Left renal pelvis (tissue), 4 donors: Measurements from ENCODE around the gene ANKS1B. TPM values are rescaled to one million over a fixed set of nuclear protein-coding genes. Genes with fewer than 3 reads are reported as not detected.

Experiments used
- DNase-seq, 4 donors: peaks; one replicate each; pipeline ENCODE4 v3.0.0-alpha.2; 2013; ENCODE audit warnings: low read depth in 4 of 4, low spot score in 3 of 4
- polyA plus RNA-seq, 4 donors: library from polyadenylated mRNA; unstranded; fragments of 120-200 nt; gene quantifications; one replicate each; pipeline ENCODE4 v1.2.1, GENCODE V29; 2013; ENCODE audit not compliant: insufficient read length in 4 of 4

Gene ANKS1B
- polyA plus RNA-seq, 4 donors = 3.7 to 6.3 (median 4.7) TPM

GRCh38 chr12:98918176-98918863 lies 1066.4 kb downstream of the ANKS1B start:
- no peak for DNase-seq

- no peak for DNase-seq
Observed at GRCh38 chr12:98916106-98916505, 1068.6 kb downstream of the ANKS1B start.

GRCh38 chr12:98912401-98912974 lies 1072.2 kb downstream of the ANKS1B start:
- DNase-seq = no peak

GRCh38 chr12:98911396-98911795 lies 1073.3 kb downstream of the ANKS1B start:
- DNase-seq = no peak

DNA sequence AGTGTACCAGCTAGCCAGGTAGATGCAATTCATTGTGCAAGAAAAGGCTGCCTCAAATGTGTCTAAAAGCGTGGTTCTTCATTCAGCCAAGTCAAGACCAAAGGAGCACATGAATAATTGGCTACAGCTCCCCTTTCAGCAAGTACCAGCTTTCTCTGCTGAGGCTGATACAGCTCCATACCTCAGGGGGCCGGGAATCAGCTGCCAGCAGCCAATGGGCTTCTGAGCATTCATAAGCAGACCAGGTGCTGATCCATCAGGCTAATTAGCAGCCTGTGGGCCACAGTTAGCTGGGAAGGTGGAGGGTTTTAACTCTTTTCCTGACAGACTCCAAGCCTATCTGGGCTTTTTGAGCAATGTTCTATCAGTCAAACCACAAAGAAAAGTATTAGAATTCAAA lies 1075.0 kb downstream of the ANKS1B start:
- DNase-seq = no peak

DNA sequence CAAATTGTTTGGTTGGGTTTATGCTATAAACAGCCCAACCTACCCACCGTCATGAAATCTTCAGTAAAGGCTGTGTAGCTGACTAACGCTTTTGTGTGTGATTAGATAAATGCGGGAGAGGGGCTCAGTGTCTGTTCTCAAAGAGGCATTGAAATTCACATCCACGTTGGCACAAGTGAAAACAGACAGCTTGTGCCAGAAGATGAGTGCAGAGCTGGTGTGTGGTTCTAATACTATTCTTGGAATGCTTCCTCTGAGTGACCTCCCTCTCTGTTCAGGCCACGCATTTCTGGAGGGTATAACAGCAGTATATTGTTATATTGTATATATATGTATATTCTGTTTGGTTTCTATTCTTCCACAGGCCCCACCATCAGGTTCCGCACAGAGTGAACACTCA lies 1075.9 kb downstream of the ANKS1B start:
- no peak for DNase-seq

DNA sequence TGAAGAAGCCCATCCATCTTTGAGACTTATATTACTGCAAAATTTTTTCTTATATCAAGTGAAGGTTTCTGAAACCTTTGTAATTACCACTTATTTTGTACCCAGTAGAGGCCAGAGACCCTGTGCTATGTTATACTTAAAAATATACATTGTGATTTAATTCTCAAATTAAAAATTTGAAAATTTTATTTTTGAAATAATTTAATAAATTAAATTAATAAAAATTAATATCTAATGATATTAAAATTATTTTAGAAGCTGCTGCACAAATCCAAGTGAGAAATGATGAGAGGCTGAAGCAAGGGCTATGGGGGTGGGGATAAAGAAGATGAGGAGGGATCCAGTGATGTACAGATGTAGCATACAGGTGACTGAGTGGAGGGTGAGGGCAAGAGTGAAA lies 1080.9 kb downstream of the ANKS1B start:
- DNase-seq = no peak

DNA sequence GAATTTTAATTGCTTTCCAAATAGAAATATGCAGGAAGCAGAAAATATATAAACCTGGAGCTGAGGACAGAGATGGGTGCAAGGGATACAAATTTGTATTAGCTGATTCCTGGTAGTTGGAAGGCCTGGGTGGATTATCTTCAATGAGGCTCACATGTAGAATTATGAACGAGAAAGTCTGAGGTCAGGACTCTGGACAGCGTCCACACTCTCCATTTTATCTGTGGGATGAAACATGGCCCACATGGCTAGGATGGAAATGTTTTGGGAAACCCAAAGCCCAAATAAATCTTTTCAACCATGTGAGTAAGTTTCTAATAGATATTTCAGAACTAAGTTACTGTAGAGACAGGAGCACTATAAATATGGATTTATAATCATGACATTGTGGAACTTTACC lies 1083.5 kb downstream of the ANKS1B start:
- no peak for DNase-seq

DNA sequence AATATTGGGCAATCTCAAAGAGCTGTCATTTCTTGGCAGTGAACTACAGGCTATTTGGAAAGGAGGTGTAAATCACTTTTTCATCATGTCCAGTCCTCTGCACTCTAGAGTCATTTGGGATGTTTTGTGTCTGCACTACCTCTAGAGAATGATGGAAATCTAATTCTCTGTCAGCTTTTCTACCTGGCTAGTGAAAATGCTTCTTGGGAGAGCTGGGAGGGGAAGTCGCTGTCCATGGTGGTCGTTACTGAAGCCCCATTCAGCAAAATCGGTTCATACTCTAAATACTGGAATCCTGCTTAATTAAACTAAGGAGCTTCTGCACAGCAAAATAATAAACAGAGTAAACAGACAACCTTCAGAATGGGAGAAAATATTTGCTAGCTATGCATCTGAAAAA lies 1087.8 kb downstream of the ANKS1B start:
- DNase-seq = no peak

GRCh38 chr12:98895086-98895651 lies 1089.6 kb downstream of the ANKS1B start:
- no peak for DNase-seq

GRCh38 chr12:98894412-98895085 lies 1090.2 kb downstream of the ANKS1B start:
- no peak for DNase-seq

GRCh38 chr12:98893675-98894411 lies 1090.9 kb downstream of the ANKS1B start:
- no peak for DNase-seq

GRCh38 chr12:98893126-98893674 lies 1091.5 kb downstream of the ANKS1B start:
- no peak for DNase-seq

DNA sequence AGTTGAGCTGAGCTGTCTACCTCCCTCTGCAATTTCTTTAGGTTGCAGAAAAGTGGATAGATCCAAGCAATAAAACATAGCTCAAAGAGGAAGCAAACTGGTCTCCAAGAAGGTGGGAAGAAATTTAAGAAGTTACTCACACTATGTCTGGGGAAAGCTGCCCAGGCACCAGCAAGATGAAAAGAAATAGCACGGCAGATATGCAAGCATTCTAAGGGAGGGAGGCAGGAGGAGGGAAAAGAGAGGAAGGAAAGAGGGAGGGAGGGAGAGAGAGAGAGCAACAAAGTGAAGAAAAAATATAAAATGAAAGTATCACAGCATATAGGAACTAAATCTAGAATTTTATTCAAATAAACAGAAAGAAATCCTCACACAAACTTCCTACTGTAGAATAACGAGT lies 1099.0 kb downstream of the ANKS1B start:
- no peak for DNase-seq

- DNase-seq = no peak
Observed at GRCh38 chr12:98883231-98883630, 1101.5 kb downstream of the ANKS1B start.

DNA sequence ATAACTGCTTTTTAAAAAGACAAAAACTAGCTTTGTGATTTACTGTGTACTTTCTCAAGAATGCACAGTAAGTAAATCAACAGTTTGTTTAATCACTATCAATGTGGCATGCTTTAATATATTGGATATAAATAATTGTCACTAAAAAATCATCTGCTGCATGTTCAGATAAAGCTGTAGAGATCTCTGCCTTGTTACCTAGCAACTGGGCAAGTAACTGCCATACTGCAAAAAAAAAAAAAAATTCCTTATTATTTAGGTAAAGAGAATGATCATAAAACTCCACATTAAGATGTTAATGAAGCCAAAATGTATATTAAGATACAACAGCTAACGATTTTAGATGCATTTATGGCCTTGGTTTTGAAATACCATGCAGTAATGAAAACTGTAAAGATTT lies 1102.2 kb downstream of the ANKS1B start:
- no peak for DNase-seq

DNA sequence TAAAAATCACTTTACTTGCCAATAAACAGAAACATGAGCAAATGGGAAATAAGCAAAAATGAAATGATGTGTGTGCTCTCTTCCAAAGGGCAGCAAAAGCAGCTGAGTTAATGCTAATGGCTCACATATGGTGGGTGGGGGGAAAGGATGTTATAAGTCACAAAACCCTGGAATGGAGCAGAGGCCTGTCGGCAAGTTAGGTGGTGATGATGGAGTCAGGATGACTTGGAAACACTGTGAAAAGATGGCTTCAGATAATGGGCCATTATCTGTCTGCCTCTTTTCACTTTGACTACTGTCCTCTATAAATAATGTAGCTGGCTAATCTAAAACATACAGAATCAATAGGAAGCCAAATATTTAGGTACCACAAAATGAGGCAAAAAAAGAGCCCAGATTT lies 1111.0 kb downstream of the ANKS1B start:
- DNase-seq = no peak

DNA sequence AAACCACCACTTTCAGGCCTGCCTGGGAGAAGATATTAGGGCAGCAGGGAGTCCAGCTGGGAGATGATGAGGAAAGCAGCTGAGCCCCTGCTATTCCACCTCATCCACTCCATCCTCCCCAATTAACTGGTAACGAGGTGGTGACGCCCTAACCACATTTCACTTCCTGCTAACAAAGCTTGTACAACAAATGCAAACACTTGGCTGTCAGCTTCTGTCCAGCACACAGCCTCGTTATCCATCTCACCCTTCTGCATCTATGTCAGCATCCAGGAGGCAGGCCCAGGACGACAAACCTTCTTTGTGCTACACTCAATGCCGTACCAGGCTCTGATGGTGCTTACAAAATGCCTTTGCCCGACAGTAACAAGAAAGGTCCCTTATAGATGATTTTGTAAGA lies 1114.2 kb downstream of the ANKS1B start:
- DNase-seq = no peak

GRCh38 chr12:98869886-98870503 lies 1114.7 kb downstream of the ANKS1B start:
- no peak for DNase-seq

- no peak for DNase-seq
Observed at GRCh38 chr12:98868538-98868937, 1116.2 kb downstream of the ANKS1B start.
